Common myeloid progenitor, CD34-positive (primary cell): ENCODE measurements around the gene GK2.

ENCODE experiments used
- CTCF ChIA-PET: fragments of 350-600 bp; sonication (Branson Sonifier 250); formaldehyde crosslinking; loops from one replicate; lab custom pipeline; 2021; ENCODE audit warnings: antibody characterized with exemption; lab: Charles Lee
- POLR2A ChIA-PET: fragments of 350-600 bp; sonication (Branson Sonifier 250); formaldehyde crosslinking; loops from one replicate; lab custom pipeline; 2021; ENCODE audit warnings: antibody characterized with exemption; lab: Charles Lee
- DNase-seq, 3 donors: peaks; one replicate each; pipeline versions ENCODE4 v3.0.0 to v3.0.0-alpha.2; 2013
- H3K27ac ChIP-seq, 2 experiments: 1 replicate in 1 of 2; 2 replicates in 1 of 2; pipeline ENCODE4 v1.7.0; 2013; ENCODE audit warnings: inconsistent platforms in 2 of 2, low read length in 2 of 2, mild to moderate bottlenecking in 2 of 2, low read depth in 1 of 2, moderate library complexity in 1 of 2; ENCODE audit not compliant: severe bottlenecking in 2 of 2, insufficient read depth in 1 of 2, poor library complexity in 1 of 2
- H3K27me3 ChIP-seq, 5 experiments: replicated peaks in 2 of 5; 1 replicate in 3 of 5; 2 replicates in 2 of 5; pipeline versions ENCODE4 v1.6.1 to v1.7.0; 2013; ENCODE audit warnings: low read length in 4 of 5, mild to moderate bottlenecking in 2 of 5, moderate library complexity in 2 of 5, inconsistent platforms in 1 of 5; ENCODE audit not compliant: insufficient read depth in 5 of 5, control insufficient read depth in 4 of 5
- H3K36me3 ChIP-seq, 4 experiments: 1 replicate in 2 of 4; 2 replicates in 2 of 4; pipeline versions ENCODE4 v1.6.1 to v1.7.0; 2013; ENCODE audit warnings: low read length in 3 of 4, control low read depth in 1 of 4, mild to moderate bottlenecking in 1 of 4; ENCODE audit not compliant: control insufficient read depth in 4 of 4, insufficient read depth in 4 of 4
- H3K4me1 ChIP-seq, 4 experiments: 1 replicate in 3 of 4; 2 replicates in 1 of 4; pipeline versions ENCODE4 v1.6.1 to v1.7.1; 2013; ENCODE audit warnings: low read length in 3 of 4, mild to moderate bottlenecking in 3 of 4, control low read depth in 1 of 4, inconsistent platforms in 1 of 4, moderate library complexity in 1 of 4; ENCODE audit not compliant: control insufficient read depth in 4 of 4, insufficient read depth in 4 of 4; ENCODE audit errors: control extremely low read depth in 1 of 4
- H3K4me3 ChIP-seq, 7 experiments: 1 replicate in 4 of 7; 2 replicates in 3 of 7; pipeline versions ENCODE4 v1.5.1 to v1.7.0; 2013; ENCODE audit warnings: mild to moderate bottlenecking in 7 of 7, low read length in 6 of 7, moderate library complexity in 6 of 7, inconsistent platforms in 2 of 7, low read depth in 2 of 7, control low read depth in 1 of 7; ENCODE audit not compliant: insufficient read depth in 4 of 7, control insufficient read depth in 1 of 7; ENCODE audit errors: extremely low read depth in 1 of 7
- H3K9me3 ChIP-seq, 5 experiments: 1 replicate in 4 of 5; 2 replicates in 1 of 5; pipeline versions ENCODE4 v1.6.1 to v1.7.1; 2013; ENCODE audit warnings: low read length in 4 of 5, mild to moderate bottlenecking in 2 of 5, inconsistent platforms in 1 of 5, low read depth in 1 of 5, moderate library complexity in 1 of 5; ENCODE audit not compliant: control insufficient read depth in 4 of 5, insufficient read depth in 2 of 5; ENCODE audit errors: control extremely low read depth in 1 of 5
- WGBS: methylation state at CpG from one replicate; pipeline ENCODE4 v1.1.5; 2013; ENCODE audit not compliant: insufficient coverage; 5-methylcytosine and 5-hydroxymethylcytosine counted together

Gene GK2

DNA sequence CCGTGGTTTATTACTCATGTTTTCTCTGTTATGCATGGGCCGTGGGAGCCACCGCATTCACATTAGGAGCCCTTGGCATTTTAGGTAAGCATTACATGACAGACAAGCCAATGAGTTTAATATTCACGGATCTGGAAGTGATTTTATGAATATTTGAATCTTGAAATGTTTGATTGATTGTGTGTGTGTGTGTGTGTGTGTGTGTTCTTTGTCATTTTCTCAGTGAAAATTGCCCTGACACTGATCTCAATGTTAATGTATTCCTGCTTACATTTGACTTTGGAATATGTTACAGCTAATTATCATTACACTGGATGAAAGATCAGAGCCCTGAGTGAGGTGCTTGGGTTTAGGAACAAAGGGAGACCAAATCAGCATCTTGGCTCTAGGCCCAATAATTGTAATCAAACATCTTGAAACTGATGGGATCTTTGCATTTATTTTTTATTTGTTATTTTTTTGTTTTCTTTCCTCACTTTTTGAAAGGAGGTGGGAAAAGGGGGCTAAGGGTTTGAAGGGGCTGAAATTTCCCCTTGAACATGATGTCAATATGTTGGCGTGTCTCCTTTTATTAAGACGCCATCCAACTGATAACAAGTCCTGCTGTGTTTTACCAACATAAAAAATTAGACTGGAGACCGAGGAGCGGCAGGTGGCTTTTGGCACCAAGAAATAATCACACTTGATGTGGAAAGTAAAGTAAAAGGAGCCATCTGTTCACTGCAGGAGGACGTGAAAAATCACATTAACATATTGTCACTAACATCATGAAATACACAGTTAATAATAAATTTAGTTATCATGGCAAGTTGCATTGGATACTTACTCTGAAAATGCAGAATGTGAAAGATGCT is 5.2 kb upstream of the GK2 start:
- Histone ChIP-seq H3K4me1 (no peaks in the 10 kb centered on the region), H3K4me3 (no peak overlapping the region), H3K36me3 (no peaks in the 10 kb centered on the region), H3K27me3 (no peaks in the 10 kb centered on the region), H3K27ac (no peak overlapping the region), H3K9me3 (no peaks in the 10 kb centered on the region)
- CTCF ChIA-PET = no interaction called here
- POLR2A ChIA-PET = no interaction called here
- no peak for DNase-seq
- 95% methylated on average over 6 of the region's 9 CpGs for WGBS

DNA sequence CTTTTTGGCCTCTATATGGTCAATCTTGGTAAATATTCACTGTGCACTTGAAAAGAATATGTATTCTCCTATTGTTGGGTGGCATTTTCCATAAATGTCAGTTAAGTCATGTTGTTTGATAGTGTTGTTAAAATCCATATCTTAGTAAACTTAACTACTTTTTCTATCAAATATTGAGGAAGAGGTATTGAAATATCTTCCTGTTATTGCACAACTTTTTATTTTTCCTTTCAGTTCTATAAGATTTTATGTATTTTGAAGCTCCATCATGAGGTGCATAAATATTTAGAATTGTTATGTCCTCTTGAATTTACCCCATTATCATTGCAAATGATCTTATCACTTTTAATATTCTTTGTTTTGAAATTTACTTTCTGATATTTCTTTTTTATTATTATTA is 3.4 kb downstream of the GK2 start:
- peaks cover 0 to 2% (median 0%) of the 10 kb centered on the region in 5 experiments for H3K9me3 ChIP-seq
- ChIA-PET CTCF (no interaction called here), POLR2A (no interaction called here)
- no peak overlapping the region for H3K4me3 ChIP-seq
- no peak for DNase-seq
- H3K36me3 ChIP-seq = no peaks in the 10 kb centered on the region
- H3K4me1 ChIP-seq = no peaks in the 10 kb centered on the region
- no peaks in the 10 kb centered on the region for H3K27me3 ChIP-seq
- no peak overlapping the region for H3K27ac ChIP-seq

DNA sequence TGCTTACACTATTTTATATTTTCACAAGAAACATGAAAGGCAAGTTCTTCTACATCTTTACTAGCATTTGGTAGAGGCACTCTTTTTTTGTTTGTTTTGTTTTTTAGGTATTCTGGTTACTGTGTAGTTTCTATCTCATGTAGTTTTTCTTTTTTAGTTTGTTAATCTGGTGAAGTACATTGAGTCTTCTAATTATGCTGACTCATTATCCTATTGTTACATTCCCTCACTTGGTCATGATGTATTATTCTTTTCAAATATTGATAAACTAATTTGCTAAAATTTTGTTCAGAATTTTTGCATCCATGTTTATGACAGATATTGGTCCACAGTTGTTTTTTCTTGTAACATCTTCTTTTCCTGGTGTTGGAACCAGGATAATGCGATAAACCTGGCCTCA is 4.7 kb downstream of the GK2 start:
- ChIA-PET POLR2A (no interaction called here), CTCF (no interaction called here)
- H3K27ac ChIP-seq = no peak overlapping the region
- no peak for DNase-seq
- H3K36me3 ChIP-seq = no peaks in the 10 kb centered on the region
- H3K9me3 ChIP-seq = peaks cover 0 to 2% (median 0%) of the 10 kb centered on the region in 5 experiments
- no peaks in the 10 kb centered on the region for H3K27me3 ChIP-seq
- WGBS = no CpG with 5 or more reads among the region's 1 CpG
- H3K4me3 ChIP-seq = no peak overlapping the region
- H3K4me1 ChIP-seq = no peaks in the 10 kb centered on the region

GRCh38 chr4:79402332-79402851 is 5.6 kb downstream of the GK2 start:
- POLR2A ChIA-PET = no interaction called here
- CTCF ChIA-PET = no interaction called here

DNA sequence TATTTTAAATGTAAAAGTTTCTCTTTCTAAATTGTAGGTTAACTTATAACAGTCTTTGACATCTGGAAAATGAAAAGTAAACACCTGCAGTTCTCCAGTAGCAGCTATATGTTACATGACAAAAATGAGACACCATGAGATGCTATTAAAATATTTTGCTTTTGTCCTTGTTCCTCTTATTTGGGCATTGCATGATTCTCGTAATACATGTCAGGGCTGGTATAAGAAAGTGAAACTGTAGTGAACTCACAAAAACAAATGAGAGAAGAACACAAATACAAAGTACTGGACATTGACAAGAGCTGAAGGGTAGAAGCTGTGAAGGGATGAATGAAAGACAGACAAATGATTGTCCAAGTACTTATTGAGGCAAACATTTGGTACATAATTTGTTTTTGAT is 9.0 kb downstream of the GK2 start:
- peak in 2 of 3 donors; percentile 9 to 12 for DNase-seq
- H3K9me3 ChIP-seq = peaks cover 0 to 1% (median 0%) of the 10 kb centered on the region in 5 experiments
- no peak overlapping the region for H3K4me3 ChIP-seq
- WGBS = no CpG with 5 or more reads among the region's 1 CpG
- H3K4me1 ChIP-seq = no peaks in the 10 kb centered on the region
- ChIA-PET CTCF (no interaction called here), POLR2A (no interaction called here)
- no peak overlapping the region for H3K27ac ChIP-seq
- no peaks in the 10 kb centered on the region for H3K36me3 ChIP-seq
- no peaks in the 10 kb centered on the region for H3K27me3 ChIP-seq

More at GRCh38 chr4:79402332-79402851, 5.6 kb downstream of the GK2 start:
- DNase-seq = no peak
- Histone ChIP-seq H3K9me3 (peaks cover 0 to 2% (median 0%) of the 10 kb centered on the region in 5 experiments), H3K4me1 (no peaks in the 10 kb centered on the region), H3K27ac (no peak overlapping the region), H3K4me3 (no peak overlapping the region), H3K27me3 (no peaks in the 10 kb centered on the region), H3K36me3 (no peaks in the 10 kb centered on the region)
- no CpG with 5 or more reads among the region's 1 CpG for WGBS

GRCh38 chr4:79397951-79398350 is 10.1 kb downstream of the GK2 start:
- H3K4me1 ChIP-seq = no peaks in the 10 kb centered on the region
- H3K4me3 ChIP-seq = no peak overlapping the region
- no peak overlapping the region for H3K27ac ChIP-seq
- peaks cover 0 to 1% (median 0%) of the 10 kb centered on the region in 5 experiments for H3K9me3 ChIP-seq
- H3K27me3 ChIP-seq = no peaks in the 10 kb centered on the region
- H3K36me3 ChIP-seq = no peaks in the 10 kb centered on the region
- CTCF ChIA-PET = no interaction called here
- DNase-seq = no peak
- 100% methylated on average over 4 of the region's 5 CpGs for WGBS
- POLR2A ChIA-PET = no interaction called here

- no peaks in the 10 kb centered on the region for H3K4me1 ChIP-seq
- no peaks in the 10 kb centered on the region for H3K27me3 ChIP-seq
- no peak for DNase-seq
- no peak overlapping the region for H3K4me3 ChIP-seq
- H3K27ac ChIP-seq = no peak overlapping the region
- POLR2A ChIA-PET = no interaction called here
- no peaks in the 10 kb centered on the region for H3K36me3 ChIP-seq
- peaks cover 0 to 1% (median 0%) of the 10 kb centered on the region in 5 experiments for H3K9me3 ChIP-seq
- CTCF ChIA-PET = no interaction called here
Measured at GRCh38 chr4:79396794-79397193, 11.2 kb downstream of the GK2 start.
